Nucleus accumbens (tissue), 56 donors: ENCODE results near the gene SPATA1.
"Not testable (repeated sequence)": the region's sequence is repeated elsewhere in the genome, so short reads cannot be mapped to it uniquely, and the experiment has no call there.

ENCODE experiments used
- DNase-seq, 56 donors: peaks; one replicate each; lab custom pipeline; 2025; lab: John Stamatoyannopoulos, UW

SPATA1 gene

DNA sequence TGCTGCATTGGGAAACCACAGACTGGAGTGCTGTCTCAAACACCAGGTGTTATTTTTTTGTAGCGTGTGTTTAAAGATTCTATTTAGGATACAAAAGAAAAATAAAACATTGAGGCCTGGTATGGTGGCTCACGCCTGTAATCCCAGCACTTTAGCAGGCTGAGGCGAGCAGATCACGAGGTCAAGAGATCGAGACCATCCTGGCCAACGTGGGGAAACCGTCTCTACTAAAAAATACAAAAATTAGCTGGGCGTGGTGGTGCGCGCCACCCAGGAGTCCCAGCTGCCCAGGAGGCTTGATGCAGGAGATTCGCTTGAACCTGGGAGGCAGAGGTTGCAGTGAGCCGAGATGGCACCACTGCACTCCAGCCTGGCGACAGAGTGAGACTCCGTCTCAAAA, 1.7 kb downstream of the SPATA1 start:
- not testable (repeated sequence) for DNase-seq

DNA sequence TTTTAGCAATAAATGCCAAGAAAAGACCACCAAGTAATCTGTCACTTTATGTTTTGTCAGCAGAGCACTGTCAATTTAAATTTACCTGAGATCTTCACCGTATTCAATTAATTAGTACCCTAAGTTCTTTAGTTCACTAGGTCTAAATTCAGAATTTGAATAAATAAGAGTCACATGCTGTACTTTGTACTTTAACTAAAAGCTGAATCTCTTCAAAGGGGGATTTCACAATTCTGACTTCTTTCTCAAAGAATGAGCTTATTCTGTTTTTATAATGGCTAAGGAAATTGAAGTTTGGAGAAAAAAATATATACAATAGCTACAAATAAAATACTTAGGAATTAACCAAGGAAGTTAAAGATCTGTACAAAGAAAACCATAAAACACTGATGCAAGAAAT, 2.3 kb downstream of the SPATA1 start:
- DNase-seq = no peak

DNA sequence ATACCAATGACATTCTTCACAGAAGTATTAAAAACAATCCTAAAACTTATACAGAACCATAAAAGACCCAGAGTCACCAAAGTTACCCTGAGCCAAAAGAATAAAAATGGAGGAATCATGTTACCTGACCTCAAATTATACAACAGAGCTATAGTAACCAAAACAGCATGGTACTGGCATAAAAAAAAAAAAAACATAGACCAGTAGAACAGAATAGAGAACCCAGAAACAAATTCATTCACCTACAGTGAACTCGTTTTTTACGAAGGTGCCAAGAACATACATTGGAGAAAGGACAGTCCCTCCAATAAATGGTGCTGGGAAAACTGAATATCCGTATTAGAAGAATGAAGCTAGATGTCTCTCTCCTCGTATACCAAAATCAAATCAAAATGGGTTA, 2.8 kb downstream of the SPATA1 start:
- DNase-seq = no peak

DNA sequence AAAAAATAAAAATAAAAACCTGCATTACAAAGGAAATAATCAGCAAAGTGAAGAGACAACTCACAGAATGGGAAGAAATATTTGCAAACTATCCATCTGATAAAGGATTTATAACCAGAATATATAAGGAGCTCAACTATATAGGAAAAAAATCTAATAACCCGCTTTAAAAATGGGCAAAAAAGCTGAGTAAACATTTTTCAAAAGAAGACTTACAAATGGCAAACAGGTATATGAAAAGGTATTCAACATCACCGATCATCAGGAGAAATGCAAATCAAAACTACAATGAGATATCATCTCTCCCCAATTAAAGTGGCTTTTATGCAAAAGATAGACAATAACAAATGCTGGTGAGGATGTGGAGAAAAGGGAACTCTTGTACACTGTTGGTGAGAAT, 4.0 kb downstream of the SPATA1 start:
- DNase-seq = no peak

DNA sequence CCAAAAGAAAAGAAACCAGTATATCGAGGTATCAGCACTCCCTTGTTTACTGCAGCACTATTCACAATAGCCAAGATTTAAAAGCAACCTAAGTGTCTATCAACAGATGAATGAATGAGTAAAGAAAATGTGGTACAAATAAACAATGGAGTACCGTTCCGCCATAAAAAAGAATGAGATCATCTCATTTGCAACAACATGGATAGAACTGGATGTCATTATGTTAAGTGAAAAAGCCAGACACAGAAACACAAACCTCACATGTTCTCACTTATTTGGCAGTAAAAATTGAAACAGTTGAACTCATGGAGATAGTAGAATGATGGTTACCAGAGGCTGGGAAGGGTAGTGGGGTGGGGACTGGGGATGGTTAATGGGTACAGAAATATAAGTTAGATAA, 4.5 kb downstream of the SPATA1 start:
- DNase-seq = no peak

DNA sequence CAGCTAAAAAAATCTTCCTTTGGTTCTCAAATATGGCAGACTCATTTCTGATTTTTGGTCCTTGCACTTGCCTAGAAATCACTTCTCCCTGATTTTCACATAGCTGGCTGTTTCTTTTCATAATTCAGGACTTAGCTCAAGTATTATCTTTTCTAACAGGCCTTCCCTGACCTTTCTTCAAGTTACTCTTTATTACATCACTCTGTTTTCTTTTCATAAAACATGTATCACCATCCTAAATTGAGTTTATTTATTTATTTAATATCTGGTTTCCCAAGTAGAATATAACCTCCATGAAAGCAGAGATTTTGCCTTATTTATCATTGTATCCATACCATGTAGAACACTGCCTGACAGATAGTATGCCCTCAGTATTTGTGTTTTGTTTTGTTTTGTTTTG, 18.4 kb downstream of the SPATA1 start:
- no peak for DNase-seq

DNA sequence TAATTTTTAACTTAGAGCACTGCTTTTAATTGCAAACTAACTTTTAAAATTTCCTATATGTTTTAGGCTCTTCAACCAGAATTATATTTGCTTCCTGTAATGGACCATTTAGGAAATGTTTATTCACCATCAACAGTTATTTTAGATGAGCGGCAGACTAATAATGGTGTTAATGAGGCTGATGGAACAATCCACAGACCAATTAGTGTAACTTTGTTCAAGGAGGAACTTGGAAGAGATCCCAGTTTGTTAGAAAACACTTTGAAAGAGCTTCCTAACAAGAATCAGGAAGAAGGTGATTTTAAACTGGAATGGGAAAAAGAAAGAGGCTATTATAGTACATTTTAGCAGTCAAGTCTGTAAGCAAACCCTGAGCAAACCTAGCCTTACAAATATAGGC, 19.6 kb downstream of the SPATA1 start:
- no peak for DNase-seq

DNA sequence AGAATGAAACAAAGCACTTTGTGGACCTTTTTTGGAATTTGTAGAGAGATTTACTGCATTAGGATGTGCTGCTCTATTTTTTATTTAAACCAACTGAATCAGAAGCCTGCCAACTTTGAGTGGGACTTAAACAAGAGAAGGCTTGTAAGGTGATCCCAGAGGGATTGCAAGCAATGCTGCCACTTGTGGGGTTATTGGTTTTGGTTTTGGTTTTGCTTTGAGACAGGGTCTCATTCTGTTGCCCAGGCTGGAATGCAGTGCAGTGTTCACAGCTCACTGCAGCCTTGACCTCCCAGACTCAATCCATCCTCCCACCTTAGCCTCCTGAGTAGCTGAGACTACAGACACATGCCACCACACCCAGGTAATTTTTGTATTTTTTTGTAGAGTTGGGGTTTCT, 32.4 kb downstream of the SPATA1 start:
- DNase-seq = no peak

DNA sequence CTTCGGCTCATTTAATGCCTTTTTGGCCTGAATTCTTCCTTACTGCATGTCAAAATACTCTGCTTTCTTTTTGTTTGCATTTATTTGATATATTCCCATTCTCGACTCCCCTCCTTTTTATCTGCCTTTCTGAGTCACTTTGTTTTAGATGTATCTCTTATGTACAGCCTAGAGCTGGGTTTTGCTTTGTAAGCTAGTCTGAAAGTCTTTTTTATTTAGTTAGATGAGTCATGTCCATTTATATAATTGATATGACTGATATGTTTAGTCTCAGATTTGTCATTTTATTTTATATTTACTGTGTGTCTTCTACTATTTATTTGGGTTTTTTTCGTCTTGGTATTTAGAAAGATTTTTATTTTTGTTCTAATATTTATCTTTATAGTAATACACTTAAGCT, 33.8 kb downstream of the SPATA1 start:
- DNase-seq = no peak

DNA sequence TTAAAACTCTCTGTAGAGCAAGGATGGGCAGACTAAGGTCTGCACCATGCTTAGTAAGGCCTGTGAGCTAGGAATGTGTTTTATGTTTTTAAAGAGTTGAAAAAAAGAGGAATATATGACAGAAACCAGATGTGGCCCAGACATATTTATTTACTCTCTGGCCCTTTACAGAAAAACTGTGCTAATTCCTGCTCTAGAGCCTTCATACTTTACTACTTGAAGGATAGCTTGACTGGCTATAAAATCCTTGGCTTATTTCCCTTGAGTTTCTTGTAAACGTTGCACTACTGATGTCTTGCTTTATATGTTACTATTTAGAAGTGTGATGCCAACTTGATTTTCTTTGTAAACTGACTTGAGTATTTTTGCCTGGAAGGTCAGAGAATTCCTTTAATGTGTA, 34.6 kb downstream of the SPATA1 start:
- DNase-seq = no peak

DNA sequence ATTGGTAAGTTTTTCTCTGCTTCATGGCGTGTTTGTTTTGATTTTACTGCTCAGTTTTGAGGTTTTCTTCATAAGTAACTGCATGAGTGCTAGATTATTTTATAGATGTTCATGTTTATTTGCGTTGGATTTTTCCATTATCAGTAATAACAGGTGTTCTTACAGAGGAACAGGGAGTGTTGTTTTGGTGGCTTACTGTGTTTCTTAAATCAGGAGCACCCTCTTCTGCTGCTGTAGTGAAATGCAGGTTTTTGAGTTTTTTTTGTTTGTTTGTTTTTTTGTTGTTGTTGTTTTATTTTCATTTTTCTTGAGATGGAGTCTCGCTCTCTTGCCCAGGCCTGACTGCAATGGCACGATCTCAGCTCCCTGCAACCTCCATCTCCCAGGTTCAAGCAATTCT, 35.5 kb downstream of the SPATA1 start:
- DNase-seq = no peak

DNA sequence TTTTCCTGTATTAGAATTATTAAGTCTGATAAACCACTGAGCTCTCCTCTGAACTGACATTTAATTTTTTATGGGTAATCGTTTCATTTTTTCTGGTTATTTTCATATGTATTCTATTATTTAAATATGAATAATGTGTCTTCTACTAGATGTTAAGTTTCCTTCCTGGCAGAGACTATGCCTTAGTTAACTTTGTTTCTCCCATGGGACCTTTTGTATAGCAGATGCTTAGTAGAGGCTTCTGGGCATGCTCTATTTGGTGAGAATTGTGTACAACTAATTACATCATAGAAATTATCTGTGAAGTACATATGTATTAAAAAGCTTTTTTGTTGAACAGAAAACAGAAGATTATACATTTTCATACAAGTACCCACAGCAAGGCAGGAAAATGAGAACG, 44.6 kb downstream of the SPATA1 start:
- DNase-seq = no peak

DNA sequence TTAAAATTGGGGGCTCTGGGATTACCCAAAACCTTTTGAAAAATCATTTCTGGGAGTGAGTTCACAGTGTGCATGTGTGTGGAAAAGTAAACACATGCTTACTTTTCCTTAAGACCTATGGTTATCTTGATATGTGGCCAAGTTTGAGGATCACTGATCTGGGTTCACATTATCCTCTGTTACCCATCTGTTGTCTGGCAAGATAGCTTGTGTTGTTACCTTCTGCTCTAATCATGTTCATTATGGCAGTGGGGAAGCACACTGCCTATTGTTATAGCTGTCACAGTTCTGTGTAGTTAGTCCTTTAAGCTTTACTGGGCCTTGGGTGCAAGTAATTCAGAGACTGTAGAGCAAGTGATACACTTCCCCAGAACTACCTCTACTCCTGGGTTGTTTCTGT, 63.0 kb downstream of the SPATA1 start:
- no peak for DNase-seq

DNA sequence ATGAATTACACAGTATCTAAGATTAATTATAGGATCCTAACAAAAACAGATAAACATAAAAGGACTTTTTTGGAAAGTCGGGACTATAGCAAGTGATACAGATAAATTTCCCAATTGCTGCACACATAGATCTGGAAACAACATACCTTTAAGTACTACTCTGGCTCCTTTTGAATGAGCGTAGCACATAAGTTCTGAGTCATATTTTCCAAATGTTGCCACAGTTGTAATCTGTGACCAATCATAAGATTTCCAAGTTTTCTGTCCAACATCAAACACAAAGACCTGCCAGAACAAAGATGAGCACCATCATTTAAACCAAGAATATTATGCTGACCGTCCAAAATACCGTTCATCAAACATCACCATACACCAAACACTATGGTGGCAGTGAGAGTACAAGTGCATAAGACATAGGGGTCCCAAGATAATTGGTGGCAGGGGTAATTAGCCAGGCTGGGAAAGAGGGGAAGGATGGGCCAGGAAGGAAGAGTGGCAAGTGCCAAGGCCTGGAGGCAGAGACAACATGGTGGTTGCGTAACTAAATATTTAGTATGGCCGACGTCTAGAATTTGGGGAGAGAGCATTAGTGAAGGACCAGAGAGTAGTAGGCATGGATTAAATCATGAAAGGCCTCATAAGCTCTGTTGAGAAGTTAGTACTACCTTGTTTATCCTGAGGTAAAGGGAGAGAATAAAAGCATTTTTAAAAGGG, 64.4 kb downstream of the SPATA1 start:
- DNase-seq = no peak

DNA sequence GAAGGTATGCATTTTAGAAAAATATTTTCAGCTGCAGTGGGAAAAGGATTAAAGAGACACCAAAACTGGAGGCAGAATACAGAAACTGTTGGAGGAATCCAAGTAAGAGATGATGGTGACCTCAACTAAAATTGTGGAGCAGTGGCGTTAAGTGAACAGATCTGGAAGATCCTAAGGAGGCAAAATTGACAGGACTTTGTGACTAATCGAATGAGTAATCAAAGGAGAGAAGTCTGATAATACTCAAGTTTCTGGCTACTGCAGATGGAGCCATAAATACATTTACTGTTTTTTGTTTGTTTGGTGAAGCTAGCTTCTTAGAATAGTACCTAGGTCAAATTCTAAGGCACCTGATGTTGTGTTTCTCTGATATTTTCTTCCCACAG, 65.0 kb downstream of the SPATA1 start:
- DNase-seq = no peak

DNA sequence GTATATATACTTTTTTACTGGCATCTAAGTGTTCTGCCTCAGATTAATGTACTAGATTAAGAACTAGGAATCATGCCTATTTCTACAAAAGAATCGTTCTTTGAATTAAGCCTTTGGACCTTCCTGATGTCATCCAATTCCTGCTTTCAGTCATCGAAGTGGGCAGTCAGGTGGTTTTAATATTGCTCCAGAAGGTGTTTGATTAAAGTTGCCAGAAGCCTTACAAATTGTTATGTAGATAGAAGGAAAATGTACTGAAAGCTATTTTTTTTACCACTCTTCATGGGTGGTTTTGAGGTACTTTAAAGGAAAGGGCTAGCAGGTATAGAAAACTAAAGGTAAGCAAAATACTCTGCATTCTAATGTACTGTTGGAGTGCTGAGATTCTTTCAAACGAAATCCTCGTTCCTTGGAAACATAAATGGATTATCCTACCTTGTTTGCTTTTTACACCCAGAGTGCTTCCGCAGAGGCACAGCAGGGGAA, 67.3 kb downstream of the SPATA1 start:
- no peak for DNase-seq

DNA sequence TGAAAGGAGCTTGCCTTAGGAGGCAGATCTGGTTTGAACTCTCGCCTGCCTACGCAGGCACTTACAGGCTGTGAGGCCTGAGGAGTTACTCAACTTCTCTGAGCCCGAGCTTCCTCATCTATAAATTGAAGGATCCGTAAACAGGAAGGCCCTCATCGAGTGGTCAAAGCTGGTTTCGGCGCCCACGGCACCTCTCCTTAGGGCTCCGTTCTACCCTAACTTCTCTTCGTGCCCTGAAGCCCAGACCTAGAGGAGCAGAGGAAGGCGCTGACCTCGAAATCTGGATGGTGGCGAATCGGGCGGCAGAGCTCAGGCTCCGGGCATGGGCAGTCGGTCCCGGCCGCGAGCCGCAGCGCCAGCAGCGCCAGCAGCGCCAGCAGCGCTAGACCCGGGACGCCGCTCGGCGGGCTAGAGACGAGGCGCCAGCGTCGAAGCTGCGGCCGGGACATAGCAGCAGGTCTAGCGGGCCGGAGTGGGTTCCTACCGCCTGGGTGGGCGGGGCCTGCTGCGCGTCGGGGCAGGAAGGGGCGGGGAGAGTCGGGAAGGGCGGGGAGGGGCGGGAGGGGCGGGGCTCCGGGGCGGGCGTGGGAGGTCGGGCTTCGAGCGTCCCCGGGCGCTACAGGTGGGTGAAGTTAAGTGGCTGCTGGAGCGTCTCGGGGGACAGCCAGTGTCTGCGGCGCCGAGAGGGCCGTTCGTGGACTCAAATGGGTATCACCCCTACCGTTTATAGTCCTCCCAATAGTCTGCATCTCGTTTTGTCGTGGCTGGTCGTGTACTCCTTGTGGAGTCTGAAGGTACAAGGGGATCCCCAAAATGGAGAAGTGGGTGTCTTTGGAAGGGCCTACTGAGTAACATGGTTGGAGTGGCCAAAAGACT, 68.0 kb downstream of the SPATA1 start, which contains the start of gene CTBS:
Gene CTBS, minus strand, starts transcription at position 474 of the 876 bp plus-strand sequence. Its CDS starts 25 bp downstream, at position 449.
- DNase-seq = peak in 55 of 56 donors; percentile 18 to 89 (median 74)

DNA sequence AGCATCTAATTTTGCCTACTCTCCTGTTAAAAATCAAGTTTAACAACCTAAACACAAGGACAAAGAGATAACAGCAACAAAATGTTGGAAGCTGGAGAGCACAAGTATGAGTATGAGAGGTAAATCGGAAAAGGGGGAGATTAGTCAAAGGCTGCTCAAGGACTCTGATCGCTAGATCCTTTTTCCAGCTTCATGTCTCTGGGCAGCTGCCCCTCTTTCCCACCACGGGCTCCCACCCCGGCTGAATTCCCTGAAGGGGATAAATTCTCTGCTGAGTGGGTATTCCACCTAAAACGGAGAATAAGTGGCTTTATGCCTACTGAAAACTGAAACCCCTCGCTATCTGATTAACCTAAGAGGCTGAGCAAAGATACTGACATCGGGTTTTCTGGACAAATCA, 68.8 kb downstream of the SPATA1 start:
- no peak for DNase-seq

DNA sequence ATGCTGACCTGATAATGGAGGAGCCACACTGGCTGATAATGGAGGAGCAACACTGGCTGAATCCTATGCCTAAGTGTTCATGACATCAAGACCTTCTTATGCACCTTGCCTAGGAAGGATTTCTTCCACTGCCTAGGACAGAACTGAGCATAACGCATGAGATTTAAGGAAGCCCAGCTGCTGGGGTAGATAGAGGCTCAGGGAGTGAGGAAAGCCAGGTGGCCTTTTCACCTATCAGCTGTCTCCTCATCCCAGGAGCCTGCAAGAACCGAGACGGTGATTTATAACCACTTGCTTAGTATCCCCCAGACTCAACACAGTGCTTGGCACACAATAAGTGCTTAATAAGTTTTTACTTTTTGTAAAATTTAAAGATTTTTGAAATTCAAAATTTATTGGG, 75.5 kb downstream of the SPATA1 start:
- no peak for DNase-seq

DNA sequence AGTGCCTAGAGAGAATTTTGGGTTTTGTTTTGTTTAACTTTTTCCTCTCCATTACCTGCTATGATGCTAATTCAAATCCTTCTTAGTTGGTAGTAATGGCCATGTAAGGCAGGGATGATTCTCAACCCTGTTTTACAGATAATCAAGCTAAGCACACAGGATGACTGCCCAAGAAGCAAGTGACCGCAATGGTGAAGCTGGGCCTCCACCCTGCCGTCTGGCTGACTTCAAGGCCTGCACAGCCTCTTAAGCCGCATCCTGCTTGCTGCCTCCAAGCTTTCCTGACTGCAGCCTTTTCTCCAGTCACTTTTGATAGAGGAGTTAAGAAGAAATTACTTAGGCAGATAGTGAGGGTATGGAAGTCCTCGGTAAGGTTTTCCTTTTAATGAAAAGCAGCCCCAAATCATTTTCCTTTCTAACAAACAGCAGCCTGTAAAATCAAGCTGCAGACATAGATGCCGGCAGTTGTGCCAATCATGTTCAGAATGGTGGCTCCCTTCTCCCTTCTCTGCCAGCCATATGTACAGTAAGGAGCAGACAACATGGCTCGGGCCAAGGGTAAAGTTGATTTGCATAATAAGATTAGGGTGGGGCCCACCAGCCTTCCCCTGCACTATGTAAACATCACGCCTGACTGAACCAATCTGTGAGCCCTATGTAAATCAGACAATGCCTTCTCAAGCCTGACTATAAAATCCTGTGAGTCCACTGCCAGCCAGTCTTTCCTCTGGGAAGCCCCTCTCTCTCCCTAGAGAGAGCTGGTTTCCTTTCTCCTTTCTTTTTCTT, 76.8 kb downstream of the SPATA1 start:
- DNase-seq = no peak

DNA sequence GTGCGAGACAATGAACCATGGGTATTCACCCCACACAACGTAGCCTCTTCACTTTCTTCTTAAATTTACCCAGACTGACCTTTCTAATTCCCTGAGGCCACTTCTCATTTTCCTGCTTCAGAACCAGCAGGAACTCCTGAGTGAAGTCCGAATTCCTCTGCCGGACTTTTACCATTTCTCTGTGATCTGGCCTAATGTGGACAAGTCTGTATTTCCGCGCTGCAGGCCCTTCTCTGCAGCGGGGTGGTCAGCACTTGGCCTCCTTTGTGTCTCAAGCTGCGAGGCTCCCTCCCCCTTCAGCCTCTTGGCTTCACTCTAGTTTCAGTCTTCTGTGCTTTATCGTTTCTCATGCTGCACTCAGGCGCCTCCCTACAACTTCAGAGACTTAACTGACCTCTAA, 77.5 kb downstream of the SPATA1 start:
- no peak for DNase-seq
